ENCODE measurements around the gene TNFRSF19.
A peak's percentile ranks its signal among the peaks of the same experiment; 100 is the strongest.

TNFRSF19 gene

DNA sequence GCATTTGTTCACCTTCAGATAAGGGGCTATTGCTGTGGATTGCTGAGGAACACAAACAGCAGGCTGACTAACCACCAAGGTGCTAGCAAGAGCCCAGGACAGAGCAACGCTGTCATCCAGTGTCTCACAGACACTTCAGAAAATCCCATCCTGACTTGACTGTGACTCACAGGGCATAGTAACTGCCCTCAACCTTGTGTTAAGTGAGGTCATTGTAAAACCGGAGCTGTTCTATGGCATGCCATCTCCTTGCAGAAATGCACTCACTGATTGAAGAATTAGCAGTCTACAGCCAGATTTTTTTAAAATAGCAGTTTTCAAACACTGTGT lies 51.1 kb downstream of the TNFRSF19 start:
- Histone ChIP-seq H3K27ac (ENCODE audit: low read depth, low read length) (peak overlapping the region; percentile 45), H3K79me1 (ENCODE audit: low read length) (peaks cover 13% of the 10 kb centered on the region), H3K23ac (ENCODE audit: low read length) (no peak overlapping the region), H2AFZ (ENCODE audit: insufficient read depth, low read length, poor library complexity) (no peak overlapping the region), H2BK120ac (ENCODE audit: insufficient read depth, low read length, poor library complexity) (no peak overlapping the region), H4K12ac (ENCODE audit: low read depth, low read length) (no peak overlapping the region), H3K79me2 (ENCODE audit: control insufficient read depth, insufficient read depth, low read length, poor library complexity) (no peaks in the 10 kb centered on the region), H2AK5ac (ENCODE audit: low read length) (no peak overlapping the region), H2BK5ac (ENCODE audit: low read depth, low read length, poor library complexity) (no peak overlapping the region), H3K9ac (ENCODE audit: low read length) (no peak overlapping the region), H3K18ac (ENCODE audit: low read length) (no peak overlapping the region), H3K4me3 (ENCODE audit: low read depth, low read length) (no peak overlapping the region), H3K4me1 (ENCODE audit: control insufficient read depth in 1 of 2, insufficient read depth in 2 of 2, low read length in 2 of 2) (peaks cover 20 to 27% of the 10 kb centered on the region in 2 experiments), H4K91ac (ENCODE audit: low read depth, low read length) (no peak overlapping the region), H3K4me2 (ENCODE audit: low read length) (no peak overlapping the region), H3K36me3 (ENCODE audit: control insufficient read depth in 1 of 2, insufficient read depth in 2 of 2, low read length in 2 of 2) (peaks cover 16 to 21% of the 10 kb centered on the region in 2 experiments), H3K27me3 (ENCODE audit: insufficient read depth, low read length) (no peaks in the 10 kb centered on the region), H3K4ac (ENCODE audit: low read depth, low read length) (no peak overlapping the region), H3K14ac (ENCODE audit: low read length) (no peak overlapping the region), H3K9me3 (ENCODE audit: insufficient read depth, low read depth, low read length) (no peaks in the 10 kb centered on the region), H2BK12ac (ENCODE audit: low read length) (no peak overlapping the region), H4K8ac (ENCODE audit: low read depth, low read length) (no peak overlapping the region)
- no CpG with 5 or more reads among the region's 2 CpGs for WGBS (ENCODE audit: extremely low coverage, insufficient coverage, insufficient read length)
- DNase-seq, result peak; percentile 40 to 43

DNA sequence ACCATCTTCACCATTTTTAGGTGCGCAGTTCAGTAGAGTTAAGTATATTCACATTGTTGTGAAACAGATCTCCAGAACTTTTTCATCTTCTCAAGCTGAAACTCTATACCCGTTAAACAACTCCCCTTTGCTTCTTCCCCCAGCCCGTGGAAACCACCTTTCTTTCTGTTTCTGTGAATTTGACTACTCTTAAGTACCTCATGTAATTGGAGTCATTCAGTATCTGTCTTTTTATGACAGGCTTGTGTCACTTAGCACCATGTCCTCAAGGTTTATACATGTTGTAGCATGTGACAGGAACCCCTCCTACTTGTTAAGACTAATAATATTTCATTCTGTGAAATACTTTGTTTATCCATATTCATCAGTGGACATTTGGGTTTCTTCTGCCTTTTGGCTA lies 52.8 kb downstream of the TNFRSF19 start:
- Histone ChIP-seq H2AFZ (ENCODE audit: insufficient read depth, low read length, poor library complexity) (no peak overlapping the region), H3K14ac (ENCODE audit: low read length) (no peak overlapping the region)
- no peak for DNase-seq

DNA sequence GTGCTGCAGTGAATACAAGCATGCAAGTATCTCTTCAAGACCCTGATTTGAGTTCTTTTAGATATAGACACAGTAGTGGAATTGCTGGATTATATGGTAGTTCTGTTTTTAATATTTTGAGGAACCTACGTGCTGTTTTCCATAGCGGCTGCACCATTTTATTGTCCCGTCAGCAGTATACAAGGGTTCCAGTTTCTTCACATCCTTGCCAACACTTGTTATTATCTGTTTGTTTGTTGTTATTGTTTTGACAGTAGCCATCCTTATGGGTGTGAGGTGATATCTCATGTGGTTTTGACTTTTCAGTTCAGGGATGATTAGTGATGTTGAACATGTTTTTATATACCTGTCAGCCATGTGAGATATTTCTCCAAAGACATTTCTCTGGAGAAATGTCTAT lies 53.2 kb downstream of the TNFRSF19 start:
- Histone ChIP-seq H3K27ac (ENCODE audit: low read depth, low read length) (no peak overlapping the region), H2BK5ac (ENCODE audit: low read depth, low read length, poor library complexity) (no peak overlapping the region), H2AK5ac (ENCODE audit: low read length) (no peak overlapping the region), H4K8ac (ENCODE audit: low read depth, low read length) (no peak overlapping the region), H3K14ac (ENCODE audit: low read length) (no peak overlapping the region), H3K18ac (ENCODE audit: low read length) (no peak overlapping the region), H2BK12ac (ENCODE audit: low read length) (no peak overlapping the region), H3K4me2 (ENCODE audit: low read length) (no peak overlapping the region), H3K36me3 (ENCODE audit: control insufficient read depth in 1 of 2, insufficient read depth in 2 of 2, low read length in 2 of 2) (peaks cover 20 to 24% of the 10 kb centered on the region in 2 experiments), H4K91ac (ENCODE audit: low read depth, low read length) (no peak overlapping the region), H3K27me3 (ENCODE audit: insufficient read depth, low read length) (no peaks in the 10 kb centered on the region), H3K9ac (ENCODE audit: low read length) (no peak overlapping the region), H3K4ac (ENCODE audit: low read depth, low read length) (no peak overlapping the region), H3K79me2 (ENCODE audit: control insufficient read depth, insufficient read depth, low read length, poor library complexity) (no peaks in the 10 kb centered on the region), H4K12ac (ENCODE audit: low read depth, low read length) (no peak overlapping the region), H3K23ac (ENCODE audit: low read length) (no peak overlapping the region), H2AFZ (ENCODE audit: insufficient read depth, low read length, poor library complexity) (no peak overlapping the region), H3K79me1 (ENCODE audit: low read length) (peaks cover 19% of the 10 kb centered on the region), H2BK120ac (ENCODE audit: insufficient read depth, low read length, poor library complexity) (no peak overlapping the region), H3K4me1 (ENCODE audit: control insufficient read depth in 1 of 2, insufficient read depth in 2 of 2, low read length in 2 of 2) (peaks cover 16 to 24% of the 10 kb centered on the region in 2 experiments), H3K4me3 (ENCODE audit: low read depth, low read length) (no peak overlapping the region), H3K9me3 (ENCODE audit: insufficient read depth, low read depth, low read length) (no peaks in the 10 kb centered on the region)
- DNase-seq, result no peak
- WGBS (ENCODE audit: extremely low coverage, insufficient coverage, insufficient read length), result no CpG with 5 or more reads among the region's 3 CpGs

More for the DNA sequence above, 52.8 kb downstream of the TNFRSF19 start:
- no peak overlapping the region for H2BK120ac ChIP-seq (ENCODE audit: insufficient read depth, low read length, poor library complexity)
- H3K4me3 ChIP-seq (ENCODE audit: low read depth, low read length), result no peak overlapping the region
- WGBS (ENCODE audit: extremely low coverage, insufficient coverage, insufficient read length), result no CpG with 5 or more reads among the region's 3 CpGs
- H3K79me1 ChIP-seq (ENCODE audit: low read length), result peaks cover 19% of the 10 kb centered on the region
- H4K8ac ChIP-seq (ENCODE audit: low read depth, low read length), result no peak overlapping the region
- H3K27me3 ChIP-seq (ENCODE audit: insufficient read depth, low read length), result no peaks in the 10 kb centered on the region
- no peak overlapping the region for H2BK12ac ChIP-seq (ENCODE audit: low read length)
- no peak overlapping the region for H3K9ac ChIP-seq (ENCODE audit: low read length)
- no peak overlapping the region for H3K27ac ChIP-seq (ENCODE audit: low read depth, low read length)
- no peak overlapping the region for H2AK5ac ChIP-seq (ENCODE audit: low read length)
- peaks cover 16 to 22% of the 10 kb centered on the region in 2 experiments for H3K4me1 ChIP-seq (ENCODE audit: control insufficient read depth in 1 of 2, insufficient read depth in 2 of 2, low read length in 2 of 2)
- no peaks in the 10 kb centered on the region for H3K9me3 ChIP-seq (ENCODE audit: insufficient read depth, low read depth, low read length)
- H3K36me3 ChIP-seq (ENCODE audit: control insufficient read depth in 1 of 2, insufficient read depth in 2 of 2, low read length in 2 of 2), result peaks cover 20 to 22% of the 10 kb centered on the region in 2 experiments
- no peak overlapping the region for H3K18ac ChIP-seq (ENCODE audit: low read length)
- H3K4me2 ChIP-seq (ENCODE audit: low read length), result no peak overlapping the region
- no peak overlapping the region for H4K91ac ChIP-seq (ENCODE audit: low read depth, low read length)
- H2BK5ac ChIP-seq (ENCODE audit: low read depth, low read length, poor library complexity), result no peak overlapping the region
- H4K12ac ChIP-seq (ENCODE audit: low read depth, low read length), result no peak overlapping the region
- H3K4ac ChIP-seq (ENCODE audit: low read depth, low read length), result no peak overlapping the region
- no peaks in the 10 kb centered on the region for H3K79me2 ChIP-seq (ENCODE audit: control insufficient read depth, insufficient read depth, low read length, poor library complexity)
- no peak overlapping the region for H3K23ac ChIP-seq (ENCODE audit: low read length)

DNA sequence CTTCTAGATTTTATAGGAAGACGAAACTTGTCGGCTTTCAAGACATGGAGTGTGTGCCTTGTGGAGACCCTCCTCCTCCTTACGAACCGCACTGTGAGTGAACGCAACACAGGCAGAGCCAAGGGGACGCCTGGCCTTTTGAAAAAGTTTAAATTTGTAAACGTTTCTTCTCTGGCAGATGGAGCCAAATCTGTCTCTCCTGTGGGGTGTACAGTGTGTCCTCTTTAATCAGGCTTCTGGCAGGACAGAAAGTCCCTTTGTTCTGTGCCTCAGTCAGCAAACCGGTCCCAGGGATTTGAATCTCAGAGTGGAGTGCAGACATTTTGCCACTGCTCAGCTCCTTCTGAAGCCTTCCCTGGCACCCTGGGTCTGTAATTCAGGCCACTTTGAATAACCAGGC lies 56.5 kb downstream of the TNFRSF19 start:
- Histone ChIP-seq H3K9ac (ENCODE audit: low read length) (no peak overlapping the region), H3K27ac (ENCODE audit: low read depth, low read length) (peak overlapping the region; percentile 2), H3K79me1 (ENCODE audit: low read length) (peaks cover 21% of the 10 kb centered on the region), H4K12ac (ENCODE audit: low read depth, low read length) (no peak overlapping the region), H3K4me2 (ENCODE audit: low read length) (no peak overlapping the region), H2BK120ac (ENCODE audit: insufficient read depth, low read length, poor library complexity) (peak overlapping the region; percentile 15), H4K91ac (ENCODE audit: low read depth, low read length) (peak overlapping the region; percentile 69), H2AK5ac (ENCODE audit: low read length) (peak overlapping the region; percentile 35), H4K8ac (ENCODE audit: low read depth, low read length) (peak overlapping the region; percentile 69), H3K36me3 (ENCODE audit: control insufficient read depth in 1 of 2, insufficient read depth in 2 of 2, low read length in 2 of 2) (peaks cover 12 to 16% of the 10 kb centered on the region in 2 experiments), H2BK12ac (ENCODE audit: low read length) (peak overlapping the region; percentile 70), H3K14ac (ENCODE audit: low read length) (no peak overlapping the region), H3K4me1 (ENCODE audit: control insufficient read depth in 1 of 2, insufficient read depth in 2 of 2, low read length in 2 of 2) (peaks cover 17 to 23% of the 10 kb centered on the region in 2 experiments), H3K23ac (ENCODE audit: low read length) (no peak overlapping the region), H3K9me3 (ENCODE audit: insufficient read depth, low read depth, low read length) (no peaks in the 10 kb centered on the region), H3K4ac (ENCODE audit: low read depth, low read length) (no peak overlapping the region), H2AFZ (ENCODE audit: insufficient read depth, low read length, poor library complexity) (no peak overlapping the region), H2BK5ac (ENCODE audit: low read depth, low read length, poor library complexity) (no peak overlapping the region), H3K27me3 (ENCODE audit: insufficient read depth, low read length) (no peaks in the 10 kb centered on the region), H3K79me2 (ENCODE audit: control insufficient read depth, insufficient read depth, low read length, poor library complexity) (no peaks in the 10 kb centered on the region), H3K4me3 (ENCODE audit: low read depth, low read length) (no peak overlapping the region), H3K18ac (ENCODE audit: low read length) (peak overlapping the region; percentile 69)
- no peak for DNase-seq
- WGBS (ENCODE audit: extremely low coverage, insufficient coverage, insufficient read length), result no CpG with 5 or more reads among the region's 8 CpGs
